ENCODE data around the gene TRIM17. TPM values are rescaled to one million over a fixed set of nuclear protein-coding genes. Genes with fewer than 3 reads are reported as not detected.

The TRIM17 gene
- total RNA-seq, 2 donors from 2014 or later, result 0.56 TPM; not detected in 1

GRCh38 chr1:228396770-228397662, 19.6 kb downstream of the TRIM17 start:
- Histone ChIP-seq H3K4me1 (ENCODE audit: control insufficient read depth in 1 of 2, low read depth in 2 of 2) (peaks cover 5 to 14% of the 10 kb centered on the region in 2 donors), H3K27ac (no peak overlapping the region), H3K9me3 (no peaks in the 10 kb centered on the region), H3K27me3 (replicated peaks; ENCODE audit: insufficient read depth) (no peaks in the 10 kb centered on the region), H3K4me3 (no peak overlapping the region), H3K36me3 (peaks cover 37% of the 10 kb centered on the region)
- no peak for ATAC-seq (ENCODE audit: insufficient number of reproducible peaks, low FRiP score, low read depth)
- DNase-seq (ENCODE audit: low spot score), result no peak
- TF ChIP-seq, protein P1, sequence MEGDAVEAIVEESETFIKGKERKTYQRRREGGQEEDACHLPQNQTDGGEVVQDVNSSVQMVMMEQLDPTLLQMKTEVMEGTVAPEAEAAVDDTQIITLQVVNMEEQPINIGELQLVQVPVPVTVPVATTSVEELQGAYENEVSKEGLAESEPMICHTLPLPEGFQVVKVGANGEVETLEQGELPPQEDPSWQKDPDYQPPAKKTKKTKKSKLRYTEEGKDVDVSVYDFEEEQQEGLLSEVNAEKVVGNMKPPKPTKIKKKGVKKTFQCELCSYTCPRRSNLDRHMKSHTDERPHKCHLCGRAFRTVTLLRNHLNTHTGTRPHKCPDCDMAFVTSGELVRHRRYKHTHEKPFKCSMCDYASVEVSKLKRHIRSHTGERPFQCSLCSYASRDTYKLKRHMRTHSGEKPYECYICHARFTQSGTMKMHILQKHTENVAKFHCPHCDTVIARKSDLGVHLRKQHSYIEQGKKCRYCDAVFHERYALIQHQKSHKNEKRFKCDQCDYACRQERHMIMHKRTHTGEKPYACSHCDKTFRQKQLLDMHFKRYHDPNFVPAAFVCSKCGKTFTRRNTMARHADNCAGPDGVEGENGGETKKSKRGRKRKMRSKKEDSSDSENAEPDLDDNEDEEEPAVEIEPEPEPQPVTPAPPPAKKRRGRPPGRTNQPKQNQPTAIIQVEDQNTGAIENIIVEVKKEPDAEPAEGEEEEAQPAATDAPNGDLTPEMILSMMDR (IDR thresholded peaks at IDR 0.05), result no peak

DNA sequence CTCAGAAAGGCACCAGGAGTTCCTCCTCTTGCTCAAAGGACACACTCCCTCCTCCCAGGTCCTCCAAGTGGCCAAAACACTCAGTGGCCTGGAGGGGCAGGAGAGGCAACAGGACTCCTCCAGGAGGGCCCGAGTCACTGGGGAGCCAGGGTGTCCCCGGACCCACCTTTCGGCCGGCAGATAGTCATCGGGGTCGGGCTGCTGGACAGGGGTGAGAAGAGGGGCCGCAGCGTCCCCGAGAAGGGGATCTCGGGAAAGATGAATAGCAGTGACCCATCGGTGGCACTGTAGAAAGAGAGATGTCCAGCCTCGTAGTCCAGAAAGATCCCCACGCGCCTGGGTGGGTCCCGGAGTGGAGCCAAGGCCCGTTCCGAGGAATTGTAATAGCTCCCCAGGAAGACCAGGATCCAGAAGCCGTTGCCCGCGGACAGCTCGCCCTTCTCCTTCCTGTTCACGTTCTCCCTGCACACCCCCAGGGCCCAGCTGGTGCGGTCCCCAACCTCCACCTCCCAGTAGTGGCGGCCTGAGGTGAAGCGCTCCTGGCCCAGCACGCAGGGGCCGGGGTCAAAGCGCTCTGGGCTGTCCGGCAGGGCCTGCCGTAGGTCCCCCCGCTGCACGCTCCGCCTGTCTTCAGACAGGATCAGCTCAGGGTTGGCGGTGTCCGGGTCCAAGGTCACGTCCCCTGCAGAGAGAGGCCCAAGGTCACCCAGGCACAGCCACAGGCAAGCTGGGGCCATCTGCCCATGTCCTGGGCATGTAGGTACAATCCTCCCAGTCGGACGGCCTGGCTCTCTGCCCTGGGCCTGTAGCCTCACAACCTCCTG, 21.9 kb downstream of the TRIM17 start:
- Histone ChIP-seq H3K36me3 (peaks cover 34% of the 10 kb centered on the region), H3K9me3 (no peaks in the 10 kb centered on the region), H3K4me1 (ENCODE audit: control insufficient read depth in 1 of 2, low read depth in 2 of 2) (peaks cover 5 to 14% of the 10 kb centered on the region in 2 donors), H3K27ac (no peak overlapping the region), H3K4me3 (no peak overlapping the region), H3K27me3 (replicated peaks; ENCODE audit: insufficient read depth) (no peaks in the 10 kb centered on the region)
- TF ChIP-seq, protein P1 (IDR thresholded peaks at IDR 0.05), result no peak
- no peak for DNase-seq (ENCODE audit: low spot score)
- no peak for ATAC-seq (ENCODE audit: insufficient number of reproducible peaks, low FRiP score, low read depth)

DNA sequence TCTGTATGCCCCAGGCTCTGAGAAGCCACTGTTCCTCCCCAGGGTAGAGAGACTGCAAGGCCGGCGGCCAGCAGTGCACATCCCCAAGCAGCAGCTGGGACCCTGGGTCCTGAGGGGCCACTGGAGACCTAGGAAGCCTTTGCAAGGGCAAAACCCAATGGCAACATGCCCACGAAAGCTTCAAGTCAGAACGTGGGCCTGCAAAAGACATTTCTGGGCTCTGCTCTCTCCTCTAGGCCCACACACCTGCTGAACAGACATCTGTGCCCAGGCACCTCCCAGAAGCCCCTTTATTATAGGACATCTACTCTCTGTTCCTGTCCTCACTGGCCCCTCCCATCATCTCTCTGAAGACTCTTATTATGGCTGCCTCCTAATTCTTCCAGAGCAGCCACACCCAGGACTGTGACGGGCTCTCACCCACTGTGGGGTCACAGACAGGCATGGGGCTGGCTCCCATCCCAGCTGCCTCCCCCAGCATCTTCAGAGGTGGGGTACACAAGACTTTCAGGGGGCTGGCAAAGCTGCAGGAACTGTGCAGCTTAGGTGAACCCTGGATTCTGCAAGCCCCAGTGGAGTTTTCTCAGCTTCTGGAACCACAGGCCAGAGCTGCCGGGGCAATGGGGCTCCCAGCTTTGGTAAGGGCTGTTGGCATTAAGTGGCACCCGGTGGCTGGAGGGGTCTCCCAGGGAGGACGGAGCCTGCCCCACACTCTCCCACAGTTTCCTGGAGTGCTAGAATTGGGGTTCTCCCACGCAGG, 22.7 kb downstream of the TRIM17 start:
- DNase-seq (ENCODE audit: low spot score) (no peak), ATAC-seq (ENCODE audit: insufficient number of reproducible peaks, low FRiP score, low read depth) (no peak)
- Histone ChIP-seq H3K9me3 (no peaks in the 10 kb centered on the region), H3K4me3 (no peak overlapping the region), H3K4me1 (ENCODE audit: control insufficient read depth in 1 of 2, low read depth in 2 of 2) (peaks cover 5 to 14% of the 10 kb centered on the region in 2 donors), H3K27me3 (replicated peaks; ENCODE audit: insufficient read depth) (no peaks in the 10 kb centered on the region), H3K36me3 (peaks cover 34% of the 10 kb centered on the region), H3K27ac (no peak overlapping the region)
- TF ChIP-seq, protein P1 (IDR thresholded peaks at IDR 0.05), result no peak

- H3K4me1 ChIP-seq (ENCODE audit: control insufficient read depth in 1 of 2, low read depth in 2 of 2), result peaks cover 5 to 14% of the 10 kb centered on the region in 2 donors
- no peak overlapping the region for H3K27ac ChIP-seq
- peaks cover 34% of the 10 kb centered on the region for H3K36me3 ChIP-seq
- DNase-seq (ENCODE audit: low spot score) (no peak), ATAC-seq (ENCODE audit: insufficient number of reproducible peaks, low FRiP score, low read depth) (no peak)
- no peaks in the 10 kb centered on the region for H3K27me3 ChIP-seq (replicated peaks; ENCODE audit: insufficient read depth)
- no peaks in the 10 kb centered on the region for H3K9me3 ChIP-seq
- TF ChIP-seq, protein P1 (IDR thresholded peaks at IDR 0.05), result peak; percentile 40
- H3K4me3 ChIP-seq, result no peak overlapping the region
Observed at GRCh38 chr1:228393268-228393701, 23.4 kb downstream of the TRIM17 start.
